HG02943 (cell line): ENCODE data around the gene PGPEP1.

Experiments
- ATAC-seq: cut with Tn5 transposase; IDR thresholded peaks from one replicate; pipeline ENCODE4 v1.9.1; 2021; ENCODE audit warnings: mild to moderate bottlenecking, low read depth, moderate library complexity; ENCODE audit not compliant: unreplicated experiment

Gene PGPEP1

GRCh38 chr19:18415178-18415867, 74.9 kb downstream of the PGPEP1 start:
- ATAC-seq, result no peak

DNA sequence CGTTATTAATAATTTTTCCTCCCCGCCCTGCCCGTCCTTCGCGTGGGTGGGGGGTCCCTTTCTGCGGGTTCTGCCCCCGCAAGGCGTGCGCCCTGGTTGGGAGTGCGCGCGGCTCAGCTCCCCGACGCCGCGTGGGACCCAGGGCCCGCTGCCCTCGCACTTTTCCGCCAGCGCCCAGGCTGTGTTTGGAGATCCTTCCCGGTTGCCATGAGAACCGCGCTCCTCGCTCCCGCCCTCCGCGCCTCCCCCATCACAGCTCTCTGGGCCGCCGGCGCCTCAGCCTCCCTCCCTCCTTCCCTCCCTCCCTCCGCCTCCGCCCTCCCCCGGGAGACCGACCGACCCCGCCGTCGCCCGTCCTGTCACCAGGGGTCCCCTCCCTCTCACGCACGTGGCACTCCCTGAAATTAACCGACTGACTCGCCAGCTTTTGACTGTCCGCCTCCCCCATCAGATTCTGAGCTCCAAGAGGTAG, 76.4 kb downstream of the PGPEP1 start:
- no peak for ATAC-seq

GRCh38 chr19:18417250-18418028, 77.0 kb downstream of the PGPEP1 start:
- no peak for ATAC-seq

DNA sequence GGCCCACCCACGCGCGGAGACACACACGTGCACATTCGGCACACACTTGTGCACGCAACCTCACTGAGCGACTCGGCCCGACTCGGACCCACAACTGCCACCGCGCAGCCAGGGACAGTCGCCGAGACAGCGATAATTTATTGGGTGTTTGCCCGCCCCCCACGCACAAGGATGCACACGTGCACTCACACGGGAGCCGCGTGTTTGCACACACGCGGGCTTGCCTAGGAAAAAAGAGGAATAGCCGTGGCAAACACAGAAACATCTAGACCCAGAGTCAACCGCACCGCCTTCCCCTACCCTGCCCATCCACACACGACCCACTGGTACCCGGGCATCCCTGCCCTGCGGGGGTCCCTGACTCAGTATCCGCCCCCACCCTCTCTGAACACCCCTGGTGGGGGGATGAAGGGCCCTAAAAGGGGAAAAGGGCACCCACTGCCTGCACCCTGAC, 77.7 kb downstream of the PGPEP1 start:
- ATAC-seq, result no peak

DNA sequence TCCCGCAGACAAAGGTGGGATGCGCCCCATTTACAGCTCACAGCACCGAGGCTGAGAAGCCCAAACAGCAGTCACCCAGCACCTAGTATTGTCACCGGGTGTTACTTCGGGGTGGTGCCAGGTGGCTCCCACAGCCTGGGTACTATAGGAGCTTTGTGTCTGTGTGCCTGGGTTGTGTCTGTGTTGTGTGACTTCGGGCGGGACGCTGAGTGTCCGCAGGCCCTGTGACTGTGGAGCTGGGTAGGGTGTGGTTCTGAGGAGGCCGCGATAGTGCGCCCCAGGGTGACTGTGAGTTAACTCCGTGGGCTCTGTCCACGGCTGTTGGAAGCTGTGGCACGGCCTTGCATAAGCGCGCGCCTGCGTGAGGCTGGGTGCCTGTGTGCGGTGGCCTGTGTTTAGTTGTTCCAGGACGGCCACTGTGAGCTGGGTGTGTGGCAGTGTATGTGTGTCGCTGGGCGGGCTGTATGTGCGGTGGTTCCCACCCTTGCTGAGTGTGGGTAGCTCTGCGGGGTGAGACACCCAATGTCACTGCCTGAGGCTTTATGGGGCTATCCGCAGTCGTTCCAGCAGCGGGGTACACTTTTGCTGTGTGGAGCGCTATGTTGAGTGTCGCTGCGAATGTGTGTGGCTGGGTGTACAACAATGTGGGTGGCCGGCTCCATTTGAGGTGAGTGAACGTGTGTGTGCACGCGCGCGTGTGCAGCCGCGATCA, 78.2 kb downstream of the PGPEP1 start:
- ATAC-seq, result no peak

DNA sequence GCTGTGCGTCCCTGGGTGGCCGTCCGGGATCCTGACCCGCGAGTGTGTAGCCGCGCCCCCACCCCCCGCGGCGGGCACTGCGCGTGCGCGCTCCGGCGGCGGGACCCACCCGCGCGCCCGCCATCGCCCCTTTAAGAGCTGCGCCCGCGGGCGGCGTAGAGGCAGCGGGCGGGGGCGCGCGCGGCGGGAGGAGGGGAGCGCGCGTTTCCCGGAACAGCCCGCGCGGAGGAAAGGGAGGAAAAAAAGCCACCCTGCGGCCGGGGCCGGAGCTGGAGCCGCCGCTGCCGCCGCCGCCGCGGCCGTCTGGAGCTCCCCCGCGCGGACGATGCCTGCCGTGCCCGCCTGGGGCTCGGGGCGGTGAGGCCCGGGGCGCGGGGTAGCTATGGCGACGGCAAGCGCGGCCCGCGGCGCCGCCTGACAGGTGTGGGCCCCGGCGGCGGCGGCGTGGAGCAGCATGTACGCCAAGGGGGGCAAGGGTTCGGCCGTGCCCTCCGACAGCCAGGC, 78.8 kb downstream of the PGPEP1 start, which contains the start of gene SSBP4:
Gene SSBP4 (plus strand): TSS at position 204 of the 504 bp plus-strand sequence. CDS start 251 bp downstream, at position 455.
- ATAC-seq, result no peak
